Adrenal gland (tissue), 5 donors: Measurements from ENCODE around the gene KLF17.

Source experiments
- CTCF ChIP-seq, 6 experiments: fragments of 450-650 bp in 4 of 6; fragments of 200-600 bp in 2 of 6; sonication (generic) in 1 of 6; IDR thresholded peaks; 1 replicate in 5 of 6; 2 replicates in 1 of 6; pipeline versions ENCODE4 v1.5.1 to v1.8.0; 2016 to 2021; ENCODE audit warnings: antibody characterized with exemption in 6 of 6, mild to moderate bottlenecking in 2 of 6, moderate library complexity in 1 of 6
- POLR2A ChIP-seq, 2 donors: fragments of 450-650 bp; IDR thresholded peaks; one replicate each; pipeline ENCODE4 v1.6.1; 2017; ENCODE audit warnings: antibody characterized with exemption in 2 of 2, mild to moderate bottlenecking in 2 of 2, moderate library complexity in 1 of 2
- donor health status: DM: no; HTN: no; CAD: no.

GRCh38 chr1:44134071-44134920 lies 15.7 kb downstream of the KLF17 start:
- TF ChIP-seq CTCF (IDR thresholded peaks at IDR 0.05) (no peak), POLR2A (IDR thresholded peaks at IDR 0.05) (no peak)
